Measurements from ENCODE around the gene LMX1B.
A peak's percentile ranks its signal among the peaks of the same experiment; 100 is the strongest.

Gene LMX1B

DNA sequence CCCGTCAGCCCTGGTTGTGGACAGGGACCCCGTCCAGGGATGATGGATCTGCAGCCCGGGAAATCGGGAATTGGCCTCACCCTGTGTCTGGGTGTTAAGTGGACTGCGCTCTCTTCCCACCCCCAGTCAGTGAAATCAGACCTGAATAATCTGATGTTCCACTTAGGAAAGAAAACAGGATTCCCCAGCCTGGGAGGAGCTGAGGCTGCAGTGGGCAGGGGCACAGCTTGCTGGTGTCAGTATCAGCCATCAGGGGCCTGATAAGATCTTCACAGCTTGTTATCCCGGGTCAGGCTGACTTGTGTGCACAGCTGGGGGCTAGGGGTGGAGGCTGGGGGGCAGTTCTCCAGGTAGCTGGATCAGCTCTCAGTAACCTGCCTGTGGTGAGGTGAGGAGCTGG lies 29.1 kb downstream of the LMX1B start (continued):
- TF ChIP-seq ARNTL (CRISPR knock-in tag; IDR thresholded peaks at IDR 0.05; ENCODE audit: borderline replicate concordance, low read depth) = no peak
- no peak for TF ChIP-seq ZNF8 (CRISPR knock-in tag; IDR thresholded peaks at IDR 0.05)
- no peak for TF ChIP-seq CSDC2 (CRISPR knock-in tag; IDR thresholded peaks at IDR 0.05)
- TF ChIP-seq ZNF565 (CRISPR knock-in tag; conservative IDR thresholded peaks at IDR 0.05; ENCODE audit: low read depth) = no peak
- no peak for TF ChIP-seq ZFP30 (CRISPR knock-in tag; IDR thresholded peaks at IDR 0.05)
- TF ChIP-seq SNAI2 (CRISPR knock-in tag; IDR thresholded peaks at IDR 0.05) = no peak

DNA sequence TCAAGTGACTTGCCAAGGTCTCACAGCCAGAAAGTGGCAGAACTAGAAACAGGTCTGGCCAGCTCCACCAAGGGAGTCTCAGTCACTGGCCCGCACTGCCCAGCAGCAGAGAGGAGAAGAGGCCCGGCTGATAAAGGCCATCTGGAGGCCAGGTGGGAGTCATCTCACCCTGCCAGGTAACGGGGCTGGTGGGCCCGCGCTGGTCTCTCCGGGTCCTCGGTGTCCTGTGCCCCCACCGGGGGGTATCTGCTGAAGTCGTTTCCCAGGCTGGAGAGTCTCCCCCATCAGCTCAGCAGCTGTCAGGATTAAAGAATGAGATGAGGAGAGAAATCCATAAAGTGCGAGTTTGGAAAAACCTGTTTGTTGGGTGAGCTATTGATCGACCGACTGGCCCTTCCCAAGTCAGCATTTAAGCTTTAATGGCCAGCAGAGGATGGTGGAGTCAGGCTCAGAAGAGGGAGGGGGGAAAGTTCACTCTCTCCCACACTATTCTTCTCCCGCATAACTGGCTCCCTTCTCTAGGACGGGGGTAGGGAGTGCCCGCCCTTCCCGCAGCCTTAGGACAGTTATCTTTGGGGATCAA lies 30.3 kb downstream of the LMX1B start:
- no peak for TF ChIP-seq ZFP30 (CRISPR knock-in tag; IDR thresholded peaks at IDR 0.05)
- no peak for TF ChIP-seq TOX (CRISPR knock-in tag; IDR thresholded peaks at IDR 0.05; ENCODE audit: borderline replicate concordance)
- TF ChIP-seq, protein P1, sequence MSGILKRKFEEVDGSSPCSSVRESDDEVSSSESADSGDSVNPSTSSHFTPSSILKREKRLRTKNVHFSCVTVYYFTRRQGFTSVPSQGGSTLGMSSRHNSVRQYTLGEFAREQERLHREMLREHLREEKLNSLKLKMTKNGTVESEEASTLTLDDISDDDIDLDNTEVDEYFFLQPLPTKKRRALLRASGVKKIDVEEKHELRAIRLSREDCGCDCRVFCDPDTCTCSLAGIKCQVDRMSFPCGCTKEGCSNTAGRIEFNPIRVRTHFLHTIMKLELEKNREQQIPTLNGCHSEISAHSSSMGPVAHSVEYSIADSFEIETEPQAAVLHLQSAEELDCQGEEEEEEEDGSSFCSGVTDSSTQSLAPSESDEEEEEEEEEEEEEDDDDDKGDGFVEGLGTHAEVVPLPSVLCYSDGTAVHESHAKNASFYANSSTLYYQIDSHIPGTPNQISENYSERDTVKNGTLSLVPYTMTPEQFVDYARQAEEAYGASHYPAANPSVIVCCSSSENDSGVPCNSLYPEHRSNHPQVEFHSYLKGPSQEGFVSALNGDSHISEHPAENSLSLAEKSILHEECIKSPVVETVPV (CRISPR knock-in tag; IDR thresholded peaks at IDR 0.05) = no peak
- TF ChIP-seq, protein P2, sequence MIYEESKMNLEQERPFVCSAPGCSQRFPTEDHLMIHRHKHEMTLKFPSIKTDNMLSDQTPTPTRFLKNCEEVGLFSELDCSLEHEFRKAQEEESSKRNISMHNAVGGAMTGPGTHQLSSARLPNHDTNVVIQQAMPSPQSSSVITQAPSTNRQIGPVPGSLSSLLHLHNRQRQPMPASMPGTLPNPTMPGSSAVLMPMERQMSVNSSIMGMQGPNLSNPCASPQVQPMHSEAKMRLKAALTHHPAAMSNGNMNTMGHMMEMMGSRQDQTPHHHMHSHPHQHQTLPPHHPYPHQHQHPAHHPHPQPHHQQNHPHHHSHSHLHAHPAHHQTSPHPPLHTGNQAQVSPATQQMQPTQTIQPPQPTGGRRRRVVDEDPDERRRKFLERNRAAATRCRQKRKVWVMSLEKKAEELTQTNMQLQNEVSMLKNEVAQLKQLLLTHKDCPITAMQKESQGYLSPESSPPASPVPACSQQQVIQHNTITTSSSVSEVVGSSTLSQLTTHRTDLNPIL (CRISPR knock-in tag; IDR thresholded peaks at IDR 0.05; ENCODE audit: low read depth) = no peak
- no peak for TF ChIP-seq ZNF8 (CRISPR knock-in tag; IDR thresholded peaks at IDR 0.05)
- ATAC-seq = 0 out of 3 replicates have a peak, but pooled peaks have one; percentile 9

DNA sequence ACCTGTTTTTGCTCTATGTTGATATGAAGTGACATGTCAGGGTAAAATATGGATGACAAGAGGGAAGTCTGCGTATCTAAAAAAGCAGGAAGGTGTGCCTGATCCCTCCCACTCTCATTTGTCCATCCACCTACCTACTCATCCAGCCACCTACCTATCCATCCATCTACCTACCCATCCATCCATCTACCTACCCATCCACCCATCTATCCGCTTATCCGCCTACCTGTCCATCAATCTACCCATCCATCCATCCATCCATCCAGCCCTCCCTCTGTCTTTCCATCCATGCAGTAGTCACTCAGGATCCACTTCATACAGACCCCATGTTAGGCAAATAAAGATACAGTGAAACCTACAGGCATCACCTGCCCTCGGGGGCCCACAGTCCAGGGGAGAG lies 32.4 kb downstream of the LMX1B start:
- no peak for ATAC-seq
- no peak for TF ChIP-seq ZC3H10 (CRISPR knock-in tag; IDR thresholded peaks at IDR 0.05)
- no peak for TF ChIP-seq BACH2 (CRISPR knock-in tag; IDR thresholded peaks at IDR 0.05; ENCODE audit: borderline replicate concordance)
- no peak for TF ChIP-seq TCF4 (CRISPR knock-in tag; IDR thresholded peaks at IDR 0.05; ENCODE audit: borderline replicate concordance)
- TF ChIP-seq ZFP3 (CRISPR knock-in tag; IDR thresholded peaks at IDR 0.05) = no peak
- TF ChIP-seq ZNF70 (CRISPR knock-in tag; IDR thresholded peaks at IDR 0.05) = no peak
- TF ChIP-seq, protein P2 (CRISPR knock-in tag; IDR thresholded peaks at IDR 0.05; ENCODE audit: low read depth) = no peak
- no peak for TF ChIP-seq TOX (CRISPR knock-in tag; IDR thresholded peaks at IDR 0.05; ENCODE audit: borderline replicate concordance)
- TF ChIP-seq, protein P3, sequence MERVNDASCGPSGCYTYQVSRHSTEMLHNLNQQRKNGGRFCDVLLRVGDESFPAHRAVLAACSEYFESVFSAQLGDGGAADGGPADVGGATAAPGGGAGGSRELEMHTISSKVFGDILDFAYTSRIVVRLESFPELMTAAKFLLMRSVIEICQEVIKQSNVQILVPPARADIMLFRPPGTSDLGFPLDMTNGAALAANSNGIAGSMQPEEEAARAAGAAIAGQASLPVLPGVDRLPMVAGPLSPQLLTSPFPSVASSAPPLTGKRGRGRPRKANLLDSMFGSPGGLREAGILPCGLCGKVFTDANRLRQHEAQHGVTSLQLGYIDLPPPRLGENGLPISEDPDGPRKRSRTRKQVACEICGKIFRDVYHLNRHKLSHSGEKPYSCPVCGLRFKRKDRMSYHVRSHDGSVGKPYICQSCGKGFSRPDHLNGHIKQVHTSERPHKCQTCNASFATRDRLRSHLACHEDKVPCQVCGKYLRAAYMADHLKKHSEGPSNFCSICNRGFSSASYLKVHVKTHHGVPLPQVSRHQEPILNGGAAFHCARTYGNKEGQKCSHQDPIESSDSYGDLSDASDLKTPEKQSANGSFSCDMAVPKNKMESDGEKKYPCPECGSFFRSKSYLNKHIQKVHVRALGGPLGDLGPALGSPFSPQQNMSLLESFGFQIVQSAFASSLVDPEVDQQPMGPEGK (CRISPR knock-in tag; IDR thresholded peaks at IDR 0.05; ENCODE audit: borderline replicate concordance) = no peak
- TF ChIP-seq CSDC2 (CRISPR knock-in tag; IDR thresholded peaks at IDR 0.05) = no peak
- no peak for TF ChIP-seq RARB (CRISPR knock-in tag; IDR thresholded peaks at IDR 0.05)
- no peak for TF ChIP-seq ISL1 (CRISPR knock-in tag; IDR thresholded peaks at IDR 0.05)
- TF ChIP-seq, protein P1 (CRISPR knock-in tag; IDR thresholded peaks at IDR 0.05) = no peak
- no peak for TF ChIP-seq OSR1 (CRISPR knock-in tag; IDR thresholded peaks at IDR 0.05)
- no peak for TF ChIP-seq SNAI2 (CRISPR knock-in tag; IDR thresholded peaks at IDR 0.05)
- TF ChIP-seq, protein P4, sequence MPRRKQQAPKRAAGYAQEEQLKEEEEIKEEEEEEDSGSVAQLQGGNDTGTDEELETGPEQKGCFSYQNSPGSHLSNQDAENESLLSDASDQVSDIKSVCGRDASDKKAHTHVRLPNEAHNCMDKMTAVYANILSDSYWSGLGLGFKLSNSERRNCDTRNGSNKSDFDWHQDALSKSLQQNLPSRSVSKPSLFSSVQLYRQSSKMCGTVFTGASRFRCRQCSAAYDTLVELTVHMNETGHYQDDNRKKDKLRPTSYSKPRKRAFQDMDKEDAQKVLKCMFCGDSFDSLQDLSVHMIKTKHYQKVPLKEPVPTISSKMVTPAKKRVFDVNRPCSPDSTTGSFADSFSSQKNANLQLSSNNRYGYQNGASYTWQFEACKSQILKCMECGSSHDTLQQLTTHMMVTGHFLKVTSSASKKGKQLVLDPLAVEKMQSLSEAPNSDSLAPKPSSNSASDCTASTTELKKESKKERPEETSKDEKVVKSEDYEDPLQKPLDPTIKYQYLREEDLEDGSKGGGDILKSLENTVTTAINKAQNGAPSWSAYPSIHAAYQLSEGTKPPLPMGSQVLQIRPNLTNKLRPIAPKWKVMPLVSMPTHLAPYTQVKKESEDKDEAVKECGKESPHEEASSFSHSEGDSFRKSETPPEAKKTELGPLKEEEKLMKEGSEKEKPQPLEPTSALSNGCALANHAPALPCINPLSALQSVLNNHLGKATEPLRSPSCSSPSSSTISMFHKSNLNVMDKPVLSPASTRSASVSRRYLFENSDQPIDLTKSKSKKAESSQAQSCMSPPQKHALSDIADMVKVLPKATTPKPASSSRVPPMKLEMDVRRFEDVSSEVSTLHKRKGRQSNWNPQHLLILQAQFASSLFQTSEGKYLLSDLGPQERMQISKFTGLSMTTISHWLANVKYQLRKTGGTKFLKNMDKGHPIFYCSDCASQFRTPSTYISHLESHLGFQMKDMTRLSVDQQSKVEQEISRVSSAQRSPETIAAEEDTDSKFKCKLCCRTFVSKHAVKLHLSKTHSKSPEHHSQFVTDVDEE (CRISPR knock-in tag; IDR thresholded peaks at IDR 0.05) = no peak
- TF ChIP-seq ZFP30 (CRISPR knock-in tag; IDR thresholded peaks at IDR 0.05) = no peak
- TF ChIP-seq ZNF565 (CRISPR knock-in tag; conservative IDR thresholded peaks at IDR 0.05; ENCODE audit: low read depth) = no peak
- TF ChIP-seq, protein P5, sequence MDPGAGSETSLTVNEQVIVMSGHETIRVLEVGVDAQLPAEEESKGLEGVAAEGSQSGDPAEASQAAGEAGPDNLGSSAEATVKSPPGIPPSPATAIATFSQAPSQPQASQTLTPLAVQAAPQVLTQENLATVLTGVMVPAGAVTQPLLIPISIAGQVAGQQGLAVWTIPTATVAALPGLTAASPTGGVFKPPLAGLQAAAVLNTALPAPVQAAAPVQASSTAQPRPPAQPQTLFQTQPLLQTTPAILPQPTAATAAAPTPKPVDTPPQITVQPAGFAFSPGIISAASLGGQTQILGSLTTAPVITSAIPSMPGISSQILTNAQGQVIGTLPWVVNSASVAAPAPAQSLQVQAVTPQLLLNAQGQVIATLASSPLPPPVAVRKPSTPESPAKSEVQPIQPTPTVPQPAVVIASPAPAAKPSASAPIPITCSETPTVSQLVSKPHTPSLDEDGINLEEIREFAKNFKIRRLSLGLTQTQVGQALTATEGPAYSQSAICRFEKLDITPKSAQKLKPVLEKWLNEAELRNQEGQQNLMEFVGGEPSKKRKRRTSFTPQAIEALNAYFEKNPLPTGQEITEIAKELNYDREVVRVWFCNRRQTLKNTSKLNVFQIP (CRISPR knock-in tag; IDR thresholded peaks at IDR 0.05; ENCODE audit: borderline replicate concordance, low read depth) = no peak
- no peak for TF ChIP-seq GLIS3 (CRISPR knock-in tag; IDR thresholded peaks at IDR 0.05)
- TF ChIP-seq PPARA (CRISPR knock-in tag; IDR thresholded peaks at IDR 0.05; ENCODE audit: borderline replicate concordance) = no peak

Measured in SK-N-SH treated with all-trans-retinoic acid at 6 μM for 48 hours (cell line).